ENCODE results near the gene KRT79.

The KRT79 gene

GRCh38 chr12:52812749-52813148 is 21.4 kb downstream of the KRT79 start:
- Histone ChIP-seq H3K4me1 (ENCODE audit: insufficient read depth, insufficient read length) (no peaks in the 10 kb centered on the region), H3K27me3 (ENCODE audit: insufficient read depth, insufficient read length) (no peaks in the 10 kb centered on the region), H3K9me3 (ENCODE audit: insufficient read depth, low read length) (no peaks in the 10 kb centered on the region), H3K4me3 (ENCODE audit: insufficient read length, low read depth) (no peak overlapping the region), H3K9ac (ENCODE audit: insufficient read length, low read depth) (no peak overlapping the region), H3K36me3 (ENCODE audit: insufficient read depth, insufficient read length, low read length) (no peaks in the 10 kb centered on the region)
- TF ChIP-seq SUZ12 (IDR thresholded peaks at IDR 0.05; ENCODE audit: extremely low read depth, insufficient read depth, insufficient read length) (no peak), YY1 (IDR thresholded peaks at IDR 0.05; ENCODE audit: insufficient read depth, insufficient read length) (no peak), ZNF274 (IDR thresholded peaks at IDR 0.05; ENCODE audit: low read depth, low read length) (no peak)
- DNase-seq (ENCODE audit: low read depth, low spot score): no peak

GRCh38 chr12:52812073-52812400 is 22.1 kb downstream of the KRT79 start:
- no peak for DNase-seq (ENCODE audit: low read depth, low spot score)
- Histone ChIP-seq H3K36me3 (ENCODE audit: insufficient read depth, insufficient read length, low read length) (no peaks in the 10 kb centered on the region), H3K9ac (ENCODE audit: insufficient read length, low read depth) (no peak overlapping the region), H3K27me3 (ENCODE audit: insufficient read depth, insufficient read length) (no peaks in the 10 kb centered on the region), H3K9me3 (ENCODE audit: insufficient read depth, low read length) (no peaks in the 10 kb centered on the region), H3K4me1 (ENCODE audit: insufficient read depth, insufficient read length) (no peaks in the 10 kb centered on the region), H3K4me3 (ENCODE audit: insufficient read length, low read depth) (no peak overlapping the region)
- TF ChIP-seq YY1 (IDR thresholded peaks at IDR 0.05; ENCODE audit: insufficient read depth, insufficient read length) (no peak), ZNF274 (IDR thresholded peaks at IDR 0.05; ENCODE audit: low read depth, low read length) (no peak), SUZ12 (IDR thresholded peaks at IDR 0.05; ENCODE audit: extremely low read depth, insufficient read depth, insufficient read length) (no peak)

GRCh38 chr12:52811191-52812072 is 22.7 kb downstream of the KRT79 start:
- Histone ChIP-seq H3K27me3 (ENCODE audit: insufficient read depth, insufficient read length) (no peaks in the 10 kb centered on the region), H3K36me3 (ENCODE audit: insufficient read depth, insufficient read length, low read length) (no peaks in the 10 kb centered on the region), H3K9ac (ENCODE audit: insufficient read length, low read depth) (no peak overlapping the region), H3K4me1 (ENCODE audit: insufficient read depth, insufficient read length) (peaks cover 2% of the 10 kb centered on the region), H3K4me3 (ENCODE audit: insufficient read length, low read depth) (no peak overlapping the region), H3K9me3 (ENCODE audit: insufficient read depth, low read length) (no peaks in the 10 kb centered on the region)
- DNase-seq (ENCODE audit: low read depth, low spot score): no peak
- TF ChIP-seq ZNF274 (IDR thresholded peaks at IDR 0.05; ENCODE audit: low read depth, low read length) (no peak), YY1 (IDR thresholded peaks at IDR 0.05; ENCODE audit: insufficient read depth, insufficient read length) (no peak), SUZ12 (IDR thresholded peaks at IDR 0.05; ENCODE audit: extremely low read depth, insufficient read depth, insufficient read length) (no peak)

GRCh38 chr12:52810554-52810953 is 23.6 kb downstream of the KRT79 start:
- Histone ChIP-seq H3K4me3 (ENCODE audit: insufficient read length, low read depth) (no peak overlapping the region), H3K9ac (ENCODE audit: insufficient read length, low read depth) (no peak overlapping the region), H3K4me1 (ENCODE audit: insufficient read depth, insufficient read length) (peaks cover 5% of the 10 kb centered on the region), H3K27me3 (ENCODE audit: insufficient read depth, insufficient read length) (no peaks in the 10 kb centered on the region), H3K9me3 (ENCODE audit: insufficient read depth, low read length) (no peaks in the 10 kb centered on the region), H3K36me3 (ENCODE audit: insufficient read depth, insufficient read length, low read length) (no peaks in the 10 kb centered on the region)
- DNase-seq (ENCODE audit: low read depth, low spot score): no peak
- no peak for TF ChIP-seq SUZ12 (IDR thresholded peaks at IDR 0.05; ENCODE audit: extremely low read depth, insufficient read depth, insufficient read length)
- TF ChIP-seq YY1 (IDR thresholded peaks at IDR 0.05; ENCODE audit: insufficient read depth, insufficient read length): no peak
- TF ChIP-seq ZNF274 (IDR thresholded peaks at IDR 0.05; ENCODE audit: low read depth, low read length): no peak

GRCh38 chr12:52809166-52809565 is 24.9 kb downstream of the KRT79 start:
- Histone ChIP-seq H3K9ac (ENCODE audit: insufficient read length, low read depth) (no peak overlapping the region), H3K27me3 (ENCODE audit: insufficient read depth, insufficient read length) (no peaks in the 10 kb centered on the region), H3K9me3 (ENCODE audit: insufficient read depth, low read length) (no peaks in the 10 kb centered on the region), H3K36me3 (ENCODE audit: insufficient read depth, insufficient read length, low read length) (no peaks in the 10 kb centered on the region), H3K4me1 (ENCODE audit: insufficient read depth, insufficient read length) (peaks cover 10% of the 10 kb centered on the region), H3K4me3 (ENCODE audit: insufficient read length, low read depth) (no peak overlapping the region)
- TF ChIP-seq SUZ12 (IDR thresholded peaks at IDR 0.05; ENCODE audit: extremely low read depth, insufficient read depth, insufficient read length) (no peak), ZNF274 (IDR thresholded peaks at IDR 0.05; ENCODE audit: low read depth, low read length) (no peak), YY1 (IDR thresholded peaks at IDR 0.05; ENCODE audit: insufficient read depth, insufficient read length) (no peak)
- no peak for DNase-seq (ENCODE audit: low read depth, low spot score)

- DNase-seq (ENCODE audit: low read depth, low spot score): no peak
- Histone ChIP-seq H3K27me3 (ENCODE audit: insufficient read depth, insufficient read length) (no peaks in the 10 kb centered on the region), H3K9ac (ENCODE audit: insufficient read length, low read depth) (no peak overlapping the region), H3K36me3 (ENCODE audit: insufficient read depth, insufficient read length, low read length) (no peaks in the 10 kb centered on the region), H3K4me3 (ENCODE audit: insufficient read length, low read depth) (no peak overlapping the region), H3K9me3 (ENCODE audit: insufficient read depth, low read length) (no peaks in the 10 kb centered on the region), H3K4me1 (ENCODE audit: insufficient read depth, insufficient read length) (peaks cover 10% of the 10 kb centered on the region)
- TF ChIP-seq SUZ12 (IDR thresholded peaks at IDR 0.05; ENCODE audit: extremely low read depth, insufficient read depth, insufficient read length) (no peak), ZNF274 (IDR thresholded peaks at IDR 0.05; ENCODE audit: low read depth, low read length) (no peak), YY1 (IDR thresholded peaks at IDR 0.05; ENCODE audit: insufficient read depth, insufficient read length) (no peak)
These were observed 25.4 kb downstream of the KRT79 start for GRCh38 chr12:52808573-52809160.
